ENCODE results near the gene DRD4. TPM values are rescaled to one million over a fixed set of nuclear protein-coding genes. Genes with fewer than 3 reads are reported as not detected.

Gene DRD4
- total and polyA plus RNA-seq, 10 of the 15 experiments (the other 5 are each of a cell fraction or from before 2014, with no cell fraction given) = not detected

GRCh38 chr11:613369-613968 is 23.6 kb upstream of the DRD4 start (continued):
- TF ChIP-seq SUPT20H (IDR thresholded peaks at IDR 0.05; ENCODE audit: borderline replicate concordance, control insufficient read depth, low read depth, low read length) (no peak), ZNF217 (IDR thresholded peaks at IDR 0.05) (no peak), RBBP5 (conservative IDR thresholded peaks at IDR 0.05) (no peak), SMAD5 (IDR thresholded peaks at IDR 0.05; ENCODE audit: low read depth) (peak; percentile 33; the same call in 1 of the 2 replicates), PAX5 (IDR thresholded peaks at IDR 0.05; ENCODE audit: borderline replicate concordance, low read depth, low read length) (0 out of 2 replicates have a peak, but pooled peaks have one; percentile 5), CTCF (IDR thresholded peaks at IDR 0.05 in 2 of 3, conservative IDR thresholded peaks at IDR 0.05 in 1 of 3; ENCODE audit: control insufficient read depth in 2 of 3, extremely low read depth in 1 of 3, insufficient read depth in 1 of 3, low read depth in 3 of 3, low read length in 3 of 3) (no peak), CEBPB (IDR thresholded peaks at IDR 0.05; ENCODE audit: borderline replicate concordance in 1 of 2, low read depth in 2 of 2, low read length in 2 of 2) (no peak), PAX8 (IDR thresholded peaks at IDR 0.05) (no peak), MTA2 (IDR thresholded peaks at IDR 0.05; ENCODE audit: low read depth) (no peak), MTA3 (IDR thresholded peaks at IDR 0.05; ENCODE audit: borderline replicate concordance, low read length) (no peak), IKZF2 (IDR thresholded peaks at IDR 0.05) (no peak)
- TF ChIP-seq, protein P1, sequence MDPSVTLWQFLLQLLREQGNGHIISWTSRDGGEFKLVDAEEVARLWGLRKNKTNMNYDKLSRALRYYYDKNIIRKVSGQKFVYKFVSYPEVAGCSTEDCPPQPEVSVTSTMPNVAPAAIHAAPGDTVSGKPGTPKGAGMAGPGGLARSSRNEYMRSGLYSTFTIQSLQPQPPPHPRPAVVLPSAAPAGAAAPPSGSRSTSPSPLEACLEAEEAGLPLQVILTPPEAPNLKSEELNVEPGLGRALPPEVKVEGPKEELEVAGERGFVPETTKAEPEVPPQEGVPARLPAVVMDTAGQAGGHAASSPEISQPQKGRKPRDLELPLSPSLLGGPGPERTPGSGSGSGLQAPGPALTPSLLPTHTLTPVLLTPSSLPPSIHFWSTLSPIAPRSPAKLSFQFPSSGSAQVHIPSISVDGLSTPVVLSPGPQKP (IDR thresholded peaks at IDR 0.05; ENCODE audit: low read depth, low read length) = no peak
- TF ChIP-seq, protein P2, sequence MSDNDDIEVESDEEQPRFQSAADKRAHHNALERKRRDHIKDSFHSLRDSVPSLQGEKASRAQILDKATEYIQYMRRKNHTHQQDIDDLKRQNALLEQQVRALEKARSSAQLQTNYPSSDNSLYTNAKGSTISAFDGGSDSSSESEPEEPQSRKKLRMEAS (IDR thresholded peaks at IDR 0.05; ENCODE audit: low read depth, low read length) = no peak
